ENCODE results near the gene APOL3.
"Not testable (repeated sequence)": the region's sequence is repeated elsewhere in the genome, so short reads cannot be mapped to it uniquely, and the experiment has no call there.

The APOL3 gene

DNA sequence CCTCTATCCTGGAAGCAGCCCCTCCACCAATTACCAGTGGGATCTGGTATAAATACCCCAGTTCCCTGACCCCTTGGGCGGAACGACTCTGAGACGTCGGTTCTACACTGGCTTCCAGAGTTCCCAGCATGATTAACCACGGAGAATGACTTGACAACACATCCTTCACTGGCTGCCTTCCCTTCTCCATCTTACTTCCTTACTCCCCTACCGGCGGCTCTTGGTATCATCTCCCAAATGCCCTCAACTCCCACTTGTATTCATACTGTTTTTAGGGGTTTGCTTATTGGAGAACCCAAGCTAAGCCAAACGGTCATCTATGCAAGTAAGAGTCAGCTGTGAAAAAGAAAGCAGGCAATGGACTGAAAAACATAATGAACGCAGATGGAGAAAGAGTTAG lies 56.1 kb downstream of the APOL3 start:
- in situ Hi-C loops (cut with HindIII; ENCODE audit: low sequenced_read_pairs): loop anchor here (5.0 kb wide), 1 partner anchor 58 kb away; the partner anchor contains the start of gene APOL3

GRCh38 chr22:36103891-36104290 lies 56.7 kb downstream of the APOL3 start:
- in situ Hi-C loops (cut with HindIII; ENCODE audit: low sequenced_read_pairs): loop anchor here (5.0 kb wide), 1 partner anchor 58 kb away; the partner anchor contains the start of gene APOL3

- in situ Hi-C loops (cut with HindIII; ENCODE audit: low sequenced_read_pairs): loop anchor here (5.0 kb wide), 1 partner anchor 59 kb away; the partner anchor contains the start of gene APOL3
Measured at GRCh38 chr22:36102995-36103394, 57.6 kb downstream of the APOL3 start.

GRCh38 chr22:36101756-36102155 lies 58.8 kb downstream of the APOL3 start:
- in situ Hi-C loops (cut with HindIII; ENCODE audit: low sequenced_read_pairs): loop anchor here (5.0 kb wide), 1 partner anchor 61 kb away; the partner anchor contains the start of gene APOL3

GRCh38 chr22:36100908-36101307 lies 59.6 kb downstream of the APOL3 start:
- in situ Hi-C loops (cut with HindIII; ENCODE audit: low sequenced_read_pairs): loop anchor here (5.0 kb wide), 1 partner anchor 61 kb away; the partner anchor contains the start of gene APOL3

DNA sequence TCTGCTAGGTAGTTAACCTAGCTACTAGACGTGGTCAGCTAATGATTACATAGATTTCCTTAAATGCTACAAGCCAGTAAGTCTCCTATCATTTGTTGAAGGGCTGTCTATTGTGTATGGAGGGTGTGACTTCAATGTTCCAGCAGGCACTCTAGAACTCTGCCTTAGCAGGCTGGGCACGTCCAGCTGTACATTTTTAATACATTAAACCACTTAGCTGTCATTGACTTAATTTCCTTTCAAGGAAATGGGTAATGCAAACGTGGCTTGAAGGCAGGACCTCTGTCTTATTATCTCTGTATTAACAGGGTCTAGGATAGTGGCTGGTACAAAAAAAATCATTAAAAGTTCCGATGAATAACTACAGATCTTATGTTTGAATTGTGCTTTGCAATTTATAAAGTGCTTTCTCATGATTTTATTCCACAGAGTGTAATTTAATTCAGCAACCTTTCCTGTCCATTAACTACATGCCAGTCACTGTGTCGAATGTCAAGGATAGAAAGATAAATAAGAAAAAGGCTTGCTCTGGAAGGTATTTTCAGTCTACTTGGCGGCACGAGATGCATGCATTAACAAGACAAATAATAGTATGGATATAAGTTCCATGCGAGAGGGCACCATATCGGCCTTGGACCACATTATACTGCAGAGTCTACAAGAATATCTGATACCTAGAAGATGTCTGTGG lies 60.3 kb downstream of the APOL3 start:
- in situ Hi-C loops (cut with HindIII; ENCODE audit: low sequenced_read_pairs): loop anchor here (5.0 kb wide), 1 partner anchor 62 kb away; the partner anchor contains the start of gene APOL3

DNA sequence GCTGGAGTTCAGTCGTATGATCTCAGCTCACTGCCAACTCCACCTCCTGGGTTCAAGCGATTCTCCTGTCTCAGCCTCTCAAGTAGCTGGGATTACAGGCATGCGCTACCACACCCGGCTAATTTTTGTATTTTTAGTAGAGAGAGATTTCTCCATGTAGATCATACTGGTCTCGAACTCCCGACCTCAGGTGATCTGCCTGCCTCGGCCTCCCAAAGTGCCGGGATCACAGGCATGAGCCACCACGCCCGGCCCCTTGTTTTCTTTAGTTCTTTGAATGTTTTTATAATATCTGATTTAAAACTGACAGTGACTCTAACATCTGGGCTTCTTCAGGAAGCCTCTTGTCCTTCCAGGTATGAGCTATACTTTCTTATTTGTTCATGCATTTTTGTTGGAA lies 61.0 kb downstream of the APOL3 start:
- in situ Hi-C loops (cut with HindIII; ENCODE audit: low sequenced_read_pairs): not testable (repeated sequence)

DNA sequence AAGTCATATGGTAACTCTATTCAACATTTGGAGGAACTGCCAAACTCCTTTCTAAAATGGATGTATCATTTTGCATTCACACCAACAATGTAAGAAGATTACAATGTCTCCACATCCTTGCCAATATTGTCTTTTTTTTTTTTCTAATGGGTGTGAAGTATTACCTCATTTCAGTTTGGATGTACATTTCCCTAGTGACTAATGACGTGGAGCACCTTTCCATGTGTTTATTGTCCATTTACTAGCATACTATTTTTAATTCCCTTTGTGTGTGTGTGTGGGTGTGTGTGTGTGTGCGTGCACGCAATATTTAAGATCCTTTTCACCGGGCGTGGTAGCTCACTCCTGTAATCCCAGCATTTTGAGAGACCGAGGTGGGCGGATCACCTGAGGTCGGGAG lies 62.7 kb downstream of the APOL3 start:
- in situ Hi-C loops (cut with HindIII; ENCODE audit: low sequenced_read_pairs): no loop called here

DNA sequence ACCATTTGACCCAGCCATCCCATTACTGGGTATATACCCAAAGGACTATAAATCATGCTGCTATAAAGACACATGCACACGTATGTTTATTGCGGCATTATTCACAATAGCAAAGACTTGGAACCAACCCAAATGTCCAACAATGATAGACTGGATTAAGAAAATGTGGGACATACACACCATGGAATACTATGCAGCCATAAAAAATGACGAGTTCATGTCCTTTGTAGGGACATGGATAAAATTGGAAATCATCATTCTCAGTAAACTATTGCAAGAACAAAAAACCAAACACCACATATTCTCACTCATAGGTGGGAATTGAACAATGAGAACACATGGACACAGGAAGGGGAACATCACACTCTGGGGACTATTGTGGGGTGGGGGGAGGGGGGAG lies 69.8 kb downstream of the APOL3 start:
- in situ Hi-C loops (cut with HindIII; ENCODE audit: low sequenced_read_pairs): not testable (repeated sequence)

All from DLD1 (cell line).